IMR-90 (cell line): ENCODE results near the gene KRT34. TPM values are rescaled to one million over a fixed set of nuclear protein-coding genes. Genes with fewer than 3 reads are reported as not detected.
A peak's percentile ranks its signal among the peaks of the same experiment; 100 is the strongest.

Source experiments
- ATAC-seq: fragments of 200-7000 bp; cut with Tn5 transposase; 2 replicates; pipeline ENCODE4 v1.9.1; 2020; ENCODE audit warnings: low read depth, mild to moderate bottlenecking, moderate library complexity
- BruUV-seq: library from RNA; stranded (reverse); fragments of 400-500 nt; replicated peaks from 2 replicates; lab custom pipeline; 2021; lab: Mats Ljungman, UMichigan
- CTCF ChIA-PET: fragments of 300-600 bp; formaldehyde crosslinking; extraction: SDS; loops from one replicate; lab custom pipeline; 2021; ENCODE audit warnings: antibody characterized with exemption; lab: Yijun Ruan, JAX
- POLR2A ChIA-PET: fragments of 300-600 bp; sonication (Branson Sonifier 250); formaldehyde crosslinking; loops from one replicate; lab custom pipeline; 2022; ENCODE audit warnings: antibody characterized with exemption; ENCODE audit not compliant: unreplicated experiment; lab: Charles Lee
- DNase-seq: peaks from one replicate; pipeline ENCODE4 v3.0.0; 2013
- H2AFZ ChIP-seq: replicated peaks from 2 replicates; pipeline ENCODE3; 2013; ENCODE audit warnings: low read length, mild to moderate bottlenecking; ENCODE audit not compliant: poor library complexity
- H2AK5ac ChIP-seq: 2 replicates; pipeline ENCODE4 v1.6.1; 2013; ENCODE audit warnings: low read depth, low read length, inconsistent platforms
- H2AK9ac ChIP-seq: replicated peaks from 2 replicates; pipeline ENCODE3; 2013; ENCODE audit warnings: mild to moderate bottlenecking, low read depth, low read length, moderate library complexity; ENCODE audit not compliant: poor library complexity
- H2BK120ac ChIP-seq: 2 replicates; pipeline ENCODE4 v1.6.1; 2013; ENCODE audit warnings: low read depth, low read length, inconsistent platforms
- H2BK15ac ChIP-seq: 3 replicates; pipeline ENCODE4 v1.6.1; 2013; ENCODE audit warnings: low read depth, low read length, inconsistent platforms
- H2BK20ac ChIP-seq: 2 replicates; pipeline ENCODE4 v1.6.1; 2013; ENCODE audit warnings: low read depth, mild to moderate bottlenecking, inconsistent platforms, low read length, moderate library complexity
- H2BK5ac ChIP-seq: 2 replicates; pipeline ENCODE4 v1.6.1; 2013; ENCODE audit warnings: mild to moderate bottlenecking, low read depth, low read length, inconsistent platforms; ENCODE audit not compliant: poor library complexity, severe bottlenecking
- H3K14ac ChIP-seq: replicated peaks from 2 replicates; pipeline ENCODE4 v1.6.1; 2013; ENCODE audit warnings: low read depth, low read length, inconsistent platforms
- H3K18ac ChIP-seq: 2 replicates; pipeline ENCODE4 v1.6.1; 2013; ENCODE audit warnings: low read depth, low read length, control low read depth
- H3K23ac ChIP-seq: 2 replicates; pipeline ENCODE4 v1.6.1; 2013; ENCODE audit warnings: low read depth, low read length, inconsistent platforms
- H3K27ac ChIP-seq: 2 replicates; pipeline ENCODE4 v1.5.1; 2013; ENCODE audit warnings: mild to moderate bottlenecking, control low read depth, low read length; ENCODE audit not compliant: insufficient read depth
- H3K27me3 ChIP-seq: 2 replicates; pipeline ENCODE4 v1.6.1; 2013; ENCODE audit warnings: low read length; ENCODE audit not compliant: control insufficient read depth, insufficient read depth
- H3K36me3 ChIP-seq: 2 replicates; pipeline ENCODE4 v1.6.1; 2013; ENCODE audit warnings: low read length, mixed read lengths; ENCODE audit not compliant: control insufficient read depth, insufficient read depth
- H3K4ac ChIP-seq: 2 replicates; pipeline ENCODE4 v1.6.1; 2013; ENCODE audit warnings: low read depth, low read length, inconsistent platforms
- H3K4me1 ChIP-seq: 2 replicates; pipeline ENCODE4 v1.6.1; 2013; ENCODE audit warnings: low read length, mixed read lengths; ENCODE audit not compliant: control insufficient read depth, insufficient read depth
- H3K4me2 ChIP-seq: 2 replicates; pipeline ENCODE4 v1.6.1; 2013; ENCODE audit warnings: low read depth, mild to moderate bottlenecking, control low read depth, low read length, moderate library complexity
- H3K4me3 ChIP-seq: 2 replicates; pipeline ENCODE4 v1.5.1; 2013; ENCODE audit warnings: low read depth, mild to moderate bottlenecking, control low read depth, low read length, moderate library complexity; ENCODE audit not compliant: insufficient read depth
- H3K56ac ChIP-seq: 2 replicates; pipeline ENCODE4 v1.6.1; 2013; ENCODE audit warnings: low read length, inconsistent platforms; ENCODE audit not compliant: insufficient read depth; ENCODE audit errors: extremely low read depth
- H3K79me1 ChIP-seq, 2 experiments: 2 replicates each; pipeline ENCODE4 v1.6.1; 2013; ENCODE audit warnings: low read length in 2 of 2, inconsistent platforms in 1 of 2, low read depth in 1 of 2
- H3K9ac ChIP-seq: 2 replicates; pipeline ENCODE4 v1.6.1; 2013; ENCODE audit warnings: low read depth, low read length, control low read depth
- H3K9me1 ChIP-seq: 2 replicates; pipeline ENCODE4 v1.6.1; 2013; ENCODE audit warnings: low read length, inconsistent platforms; ENCODE audit not compliant: insufficient read depth
- H3K9me3 ChIP-seq: 2 replicates; pipeline ENCODE4 v1.6.1; 2013; ENCODE audit warnings: low read length; ENCODE audit not compliant: control insufficient read depth, insufficient read depth
- H4K20me1 ChIP-seq: 2 replicates; pipeline ENCODE4 v1.6.1; 2013; ENCODE audit warnings: low read length, inconsistent platforms; ENCODE audit not compliant: insufficient read depth
- H4K5ac ChIP-seq: 2 replicates; pipeline ENCODE4 v1.6.1; 2013; ENCODE audit warnings: mild to moderate bottlenecking, low read depth, low read length, control low read depth
- H4K8ac ChIP-seq, 2 experiments: 2 replicates each; pipeline ENCODE4 v1.6.1; 2013; ENCODE audit warnings: low read depth in 2 of 2, low read length in 2 of 2, control low read depth in 1 of 2, inconsistent platforms in 1 of 2
- H4K91ac ChIP-seq: 2 replicates; pipeline ENCODE4 v1.6.1; 2013; ENCODE audit warnings: low read depth, low read length, inconsistent platforms; ENCODE audit not compliant: insufficient read depth
- CEBPB ChIP-seq: IDR thresholded peaks from 2 replicates; pipeline ENCODE4 v1.6.1; 2012; ENCODE audit warnings: low read depth, low read length, improper control_type of control experiment
- FOS ChIP-seq: fragments of 150-350 bp; IDR thresholded peaks from 2 replicates; pipeline ENCODE4 v1.6.1; 2016; ENCODE audit warnings: low read depth, low read length
- MXI1 ChIP-seq: IDR thresholded peaks from 2 replicates; pipeline ENCODE4 v1.6.1; 2012; ENCODE audit warnings: low read depth, mild to moderate bottlenecking, low read length, moderate library complexity, borderline replicate concordance
- RAD21 ChIP-seq: IDR thresholded peaks from 2 replicates; pipeline ENCODE4 v1.6.1; 2012; ENCODE audit warnings: low read length, improper control_type of control experiment
- WGBS, 2 experiments: methylation state at CpG; one replicate each; pipeline versions ENCODE4 v1.1.5 to v1.1.7; 2013; ENCODE audit warnings: missing lambda C conversion rate in 2 of 2; ENCODE audit not compliant: insufficient read length in 1 of 2; ENCODE audit errors: extremely low coverage in 2 of 2; 5-methylcytosine and 5-hydroxymethylcytosine counted together
- dilution Hi-C: fragments of 300-500 bp; cut with HindIII; formaldehyde crosslinking; loops from one replicate; pipeline ENCODE4 v1.14.3; 2018; ENCODE audit warnings: low sequenced_read_pairs; ENCODE audit not compliant: unreplicated experiment
- in situ Hi-C: fragments of 300-500 bp; cut with MboI; formaldehyde crosslinking; loops from 3 replicates; pipeline ENCODE4 v1.14.3; 2019; ENCODE audit warnings: low sequenced_read_pairs, inconsistent platforms, mixed read lengths
- intact Hi-C: fragments of 100-400 bp; cut with micrococcal nuclease; formaldehyde crosslinking; loops from 2 replicates; pipeline ENCODE4 v1.10.0; 2022
- polyA plus RNA-seq, 3 experiments: library from polyadenylated mRNA; depleted of rRNA; stranded (reverse); fragments of >200 nt; gene quantifications; 2 replicates each; pipeline ENCODE4 v1.2.3, GENCODE V29; 2012; ENCODE audit warnings: low replicate concordance in 1 of 3
- total RNA-seq: library from RNA; depleted of rRNA; stranded (reverse); fragments of >200 nt; gene quantifications from 2 replicates; pipeline ENCODE4 v1.2.3, GENCODE V29; 2012

The KRT34 gene
- total and polyA plus RNA-seq, 2 of the 4 experiments (the other 2 are of a cell fraction) = 3.4 to 3.6 TPM

DNA sequence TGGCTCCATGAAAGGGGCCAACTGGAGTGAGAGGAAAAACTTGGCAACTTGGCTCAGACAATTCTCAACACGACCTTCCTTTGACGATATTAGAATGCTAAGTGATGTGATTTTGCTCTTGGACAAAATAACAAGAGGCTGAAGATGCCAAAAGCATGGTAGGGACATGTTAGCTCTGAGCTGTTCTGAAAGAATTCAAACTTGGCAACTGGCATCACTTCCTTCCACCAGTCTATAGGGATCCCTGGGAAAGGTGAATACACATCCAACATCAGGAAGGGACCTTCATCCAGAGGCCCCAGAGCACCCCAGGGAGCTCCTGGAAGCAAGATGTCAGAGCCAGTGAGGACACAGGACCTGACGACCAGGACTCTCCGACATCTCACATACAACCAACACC lies 38.0 kb upstream of the KRT34 start:
- H3K36me3 ChIP-seq = no peaks in the 10 kb centered on the region
- peak overlapping the region; percentile 88 for H2AK5ac ChIP-seq
- H3K79me1 ChIP-seq = no peaks in the 10 kb centered on the region
- dilution Hi-C loops (no loop called here), in situ Hi-C loops (no loop called here), intact Hi-C loops (no loop called here)
- H2BK15ac ChIP-seq = peak overlapping the region; percentile 89; the same call in 2 of the 3 replicates
- peak overlapping the region; percentile 32; the same call in 1 of the 2 replicates for H3K14ac ChIP-seq
- no peaks in the 10 kb centered on the region for H3K9me3 ChIP-seq
- no peak overlapping the region for H3K4me3 ChIP-seq
- no TSS peak for BruUV-seq
- H3K23ac ChIP-seq = no peak overlapping the region
- peak overlapping the region; percentile 0 for H2AK9ac ChIP-seq
- H2BK20ac ChIP-seq = peak overlapping the region; percentile 93
- H3K18ac ChIP-seq = peak overlapping the region; percentile 16; the same call in 1 of the 2 replicates
- no peaks in the 10 kb centered on the region for H3K27me3 ChIP-seq
- ChIA-PET CTCF (no interaction called here), POLR2A (no interaction called here)
- H4K5ac ChIP-seq = peak overlapping the region; percentile 2; the same call in 1 of the 2 replicates
- H3K9me1 ChIP-seq = peaks cover 26% of the 10 kb centered on the region
- WGBS, 2 experiments = no CpG with 5 or more reads among the region's 4 CpGs
- peak overlapping the region; percentile 79 for H2BK120ac ChIP-seq
- no peak overlapping the region for H3K9ac ChIP-seq
- TF ChIP-seq FOS = no peak
- no peak for TF ChIP-seq MXI1
- TF ChIP-seq CEBPB = no peak
- no peak for TF ChIP-seq RAD21
- DNase-seq = peak; percentile 26
- no peaks in the 10 kb centered on the region for H4K20me1 ChIP-seq
- H3K56ac ChIP-seq = no peak overlapping the region
- no peak for ATAC-seq
- H2BK5ac ChIP-seq = no peak overlapping the region
- no peak overlapping the region for H2AFZ ChIP-seq
- H3K4me1 ChIP-seq = peaks cover 31% of the 10 kb centered on the region
- H3K27ac ChIP-seq = no peak overlapping the region
- peak overlapping the region; percentile 53; the same call in 1 of the 2 replicates for H4K91ac ChIP-seq
- no peak overlapping the region for H3K4me2 ChIP-seq
- peak overlapping the region; percentile 9 to 26; a peak in 2 of 4 replicates for H4K8ac ChIP-seq
- peak overlapping the region; percentile 63; the same call in 1 of the 2 replicates for H3K4ac ChIP-seq
